Stimulated activated CD4-positive, alpha-beta T cell treated with anti-CD3 and anti-CD28 coated beads, Interleukin-15, amount 100 ng/mL, for 48 hours (primary cell): ENCODE measurements around the gene SIT1.
A peak's percentile ranks its signal among the peaks of the same experiment; 100 is the strongest.

ENCODE experiments used
- DNase-seq, 2 donors: peaks; one replicate each; pipeline ENCODE4 v3.0.0-alpha.2; 2020; ENCODE audit warnings: low read depth in 2 of 2

Gene SIT1

GRCh38 chr9:35606138-35606504, 44.6 kb downstream of the SIT1 start:
- DNase-seq: no peak

GRCh38 chr9:35605351-35606137, 45.2 kb downstream of the SIT1 start:
- DNase-seq: peak in 1 of 2 donors; percentile 18

GRCh38 chr9:35604578-35605350, 46.0 kb downstream of the SIT1 start, which contains the start of gene TESK1:
TSS of gene TESK1 (plus strand) at chr9:35605262. CDS start at chr9:35605620, 358 bp downstream.
- DNase-seq: peak; percentile 65 to 82

- peak; percentile 99 for DNase-seq
Measured at GRCh38 chr9:35603986-35604577, 46.6 kb downstream of the SIT1 start.

GRCh38 chr9:35603506-35603985, 47.2 kb downstream of the SIT1 start:
- no peak for DNase-seq

GRCh38 chr9:35599763-35600604, 50.7 kb downstream of the SIT1 start:
- no peak for DNase-seq
